Stomach smooth muscle (tissue), 2 donors: ENCODE results near the gene TCF12.

Experiments used
- H3K27ac ChIP-seq: one replicate; pipeline ENCODE4 v1.7.0; 2013; ENCODE audit warnings: mild to moderate bottlenecking, low read length, inconsistent platforms
- H3K27me3 ChIP-seq, 2 donors: one replicate each; pipeline ENCODE4 v1.7.0; 2013; ENCODE audit warnings: low read length in 2 of 2; ENCODE audit not compliant: insufficient read depth in 2 of 2, control insufficient read depth in 1 of 2
- H3K36me3 ChIP-seq, 2 donors: one replicate each; pipeline ENCODE4 v1.7.0; 2013; ENCODE audit warnings: low read length in 2 of 2; ENCODE audit not compliant: control insufficient read depth in 2 of 2, insufficient read depth in 2 of 2
- H3K4me1 ChIP-seq: one replicate; pipeline ENCODE4 v1.7.0; 2013; ENCODE audit warnings: low read length; ENCODE audit not compliant: control insufficient read depth, insufficient read depth
- H3K4me3 ChIP-seq, 2 donors: one replicate each; pipeline ENCODE4 v1.7.0; 2013; ENCODE audit warnings: low read length in 2 of 2
- H3K9ac ChIP-seq, 2 donors: one replicate each; pipeline ENCODE4 v1.7.0; 2013; ENCODE audit warnings: low read length in 2 of 2, mild to moderate bottlenecking in 1 of 2
- H3K9me3 ChIP-seq, 2 donors: one replicate each; pipeline ENCODE4 v1.7.0; 2013; ENCODE audit warnings: low read length in 2 of 2; ENCODE audit not compliant: control insufficient read depth in 2 of 2
- donor health status: healthy.
- donor health status: Pancreatic carcinoma.

The TCF12 gene

GRCh38 chr15:57015360-57015759 lies 96.9 kb downstream of the TCF12 start:
- Histone ChIP-seq H3K4me3 (no peak overlapping the region), H3K9ac (no peak overlapping the region), H3K27me3 (no peaks in the 10 kb centered on the region), H3K4me1 (peaks cover 3% of the 10 kb centered on the region), H3K27ac (no peak overlapping the region), H3K36me3 (no peaks in the 10 kb centered on the region), H3K9me3 (no peaks in the 10 kb centered on the region)

GRCh38 chr15:57015897-57016296 lies 97.5 kb downstream of the TCF12 start:
- Histone ChIP-seq H3K9ac (no peak overlapping the region), H3K4me1 (peaks cover 3% of the 10 kb centered on the region), H3K27me3 (no peaks in the 10 kb centered on the region), H3K36me3 (no peaks in the 10 kb centered on the region), H3K27ac (no peak overlapping the region), H3K9me3 (no peaks in the 10 kb centered on the region), H3K4me3 (no peak overlapping the region)

- Histone ChIP-seq H3K9me3 (no peaks in the 10 kb centered on the region), H3K27me3 (no peaks in the 10 kb centered on the region), H3K36me3 (no peaks in the 10 kb centered on the region), H3K9ac (no peak overlapping the region), H3K4me1 (peaks cover 3% of the 10 kb centered on the region), H3K27ac (no peak overlapping the region), H3K4me3 (no peak overlapping the region)
These were observed 98.6 kb downstream of the TCF12 start for GRCh38 chr15:57017024-57017423.

GRCh38 chr15:57018151-57018550 lies 99.7 kb downstream of the TCF12 start:
- Histone ChIP-seq H3K4me3 (no peak overlapping the region), H3K36me3 (no peaks in the 10 kb centered on the region), H3K27me3 (no peaks in the 10 kb centered on the region), H3K27ac (no peak overlapping the region), H3K9me3 (no peaks in the 10 kb centered on the region), H3K4me1 (peaks cover 3% of the 10 kb centered on the region), H3K9ac (no peak overlapping the region)

GRCh38 chr15:57019496-57020160 lies 101.2 kb downstream of the TCF12 start:
- Histone ChIP-seq H3K27ac (no peak overlapping the region), H3K4me1 (peaks cover 3% of the 10 kb centered on the region), H3K4me3 (no peak overlapping the region)

GRCh38 chr15:57025264-57025926 lies 107.0 kb downstream of the TCF12 start:
- Histone ChIP-seq H3K36me3 (no peaks in the 10 kb centered on the region), H3K9ac (no peak overlapping the region), H3K27me3 (no peaks in the 10 kb centered on the region), H3K4me3 (no peak overlapping the region), H3K27ac (no peak overlapping the region), H3K9me3 (no peaks in the 10 kb centered on the region), H3K4me1 (peaks cover 5% of the 10 kb centered on the region)

More at GRCh38 chr15:57019496-57020160, 101.2 kb downstream of the TCF12 start:
- Histone ChIP-seq H3K27me3 (no peaks in the 10 kb centered on the region), H3K9ac (no peak overlapping the region), H3K9me3 (no peaks in the 10 kb centered on the region), H3K36me3 (no peaks in the 10 kb centered on the region)

GRCh38 chr15:57026016-57026592 lies 107.7 kb downstream of the TCF12 start:
- H3K27ac ChIP-seq = no peak overlapping the region
- no peak overlapping the region for H3K4me3 ChIP-seq
- no peak overlapping the region for H3K9ac ChIP-seq
- H3K36me3 ChIP-seq = no peaks in the 10 kb centered on the region
- no peaks in the 10 kb centered on the region for H3K27me3 ChIP-seq
- no peaks in the 10 kb centered on the region for H3K9me3 ChIP-seq
- H3K4me1 ChIP-seq = peaks cover 5% of the 10 kb centered on the region

- no peaks in the 10 kb centered on the region for H3K9me3 ChIP-seq
- H3K27me3 ChIP-seq = no peaks in the 10 kb centered on the region
- no peaks in the 10 kb centered on the region for H3K36me3 ChIP-seq
- H3K4me1 ChIP-seq = peaks cover 7% of the 10 kb centered on the region
- no peak overlapping the region for H3K27ac ChIP-seq
- H3K4me3 ChIP-seq = no peak overlapping the region
- H3K9ac ChIP-seq = no peak overlapping the region
These were observed 109.2 kb downstream of the TCF12 start for GRCh38 chr15:57027596-57027995.

GRCh38 chr15:57028176-57028575 lies 109.7 kb downstream of the TCF12 start:
- no peak overlapping the region for H3K4me3 ChIP-seq
- no peak overlapping the region for H3K27ac ChIP-seq
- peaks cover 7% of the 10 kb centered on the region for H3K4me1 ChIP-seq
- no peaks in the 10 kb centered on the region for H3K9me3 ChIP-seq
- no peaks in the 10 kb centered on the region for H3K27me3 ChIP-seq
- H3K36me3 ChIP-seq = no peaks in the 10 kb centered on the region
- H3K9ac ChIP-seq = no peak overlapping the region

- H3K4me1 ChIP-seq = peaks cover 7% of the 10 kb centered on the region
- no peaks in the 10 kb centered on the region for H3K9me3 ChIP-seq
- no peak overlapping the region for H3K9ac ChIP-seq
- no peaks in the 10 kb centered on the region for H3K27me3 ChIP-seq
- no peak overlapping the region for H3K27ac ChIP-seq
- H3K36me3 ChIP-seq = no peaks in the 10 kb centered on the region
- no peak overlapping the region for H3K4me3 ChIP-seq
These were observed 111.6 kb downstream of the TCF12 start for GRCh38 chr15:57030011-57030410.

- Histone ChIP-seq H3K27ac (no peak overlapping the region), H3K27me3 (no peaks in the 10 kb centered on the region), H3K4me3 (no peak overlapping the region), H3K4me1 (peaks cover 3% of the 10 kb centered on the region), H3K9ac (no peak overlapping the region), H3K36me3 (no peaks in the 10 kb centered on the region), H3K9me3 (no peaks in the 10 kb centered on the region)
These were observed 112.6 kb downstream of the TCF12 start for GRCh38 chr15:57031082-57031481.
